PC-3 (cell line): ENCODE results near the gene PDXK. TPM values are rescaled to one million over a fixed set of nuclear protein-coding genes. Genes with fewer than 3 reads are reported as not detected.
A peak's percentile ranks its signal among the peaks of the same experiment; 100 is the strongest.

Experiments
- ATAC-seq: fragments of 200-7000 bp; cut with Tn5 transposase; 2 replicates; pipeline ENCODE4 v1.9.1; 2020; ENCODE audit warnings: mild to moderate bottlenecking, moderate library complexity
- BruUV-seq: library from RNA; stranded (reverse); fragments of 400-500 nt; replicated peaks from 2 replicates; lab custom pipeline; 2021; lab: Mats Ljungman, UMichigan
- CTCF ChIA-PET: fragments of 300-600 bp; sonication (Branson Sonifier 250); formaldehyde crosslinking; loops from one replicate; lab custom pipeline; 2022; ENCODE audit warnings: antibody characterized with exemption; lab: Charles Lee
- POLR2A ChIA-PET: fragments of 300-600 bp; sonication (Branson Sonifier 250); formaldehyde crosslinking; loops from one replicate; lab custom pipeline; 2022; ENCODE audit warnings: antibody characterized with exemption; ENCODE audit not compliant: unreplicated experiment; lab: Charles Lee
- DNase-seq: peaks from one replicate; pipeline ENCODE4 v3.0.0-alpha.2; 2015
- H2AFZ ChIP-seq: fragments of 300-600 bp; sonication (generic); 2 replicates; pipeline ENCODE4 v1.6.0; 2016; ENCODE audit warnings: antibody characterized with exemption, low read length
- H3F3A ChIP-seq: fragments of 300-600 bp; sonication (generic); one replicate; pipeline ENCODE4 v1.6.0; 2017; ENCODE audit warnings: antibody characterized with exemption, low read length, control low read depth, mild to moderate bottlenecking; ENCODE audit not compliant: unreplicated experiment
- H3K27ac ChIP-seq: fragments of 300-600 bp; sonication (generic); 2 replicates; pipeline ENCODE4 v1.5.1; 2016; ENCODE audit warnings: mild to moderate bottlenecking, low read length
- H3K27me3 ChIP-seq: fragments of 300-600 bp; sonication (generic); 2 replicates; pipeline ENCODE4 v1.6.1; 2016; ENCODE audit warnings: low read length, mixed read lengths
- H3K36me3 ChIP-seq: fragments of 300-600 bp; sonication (generic); 2 replicates; pipeline ENCODE4 v1.6.1; 2016; ENCODE audit warnings: low read depth, mixed run types, low read length, mixed read lengths
- H3K4me1 ChIP-seq: fragments of 300-600 bp; sonication (generic); 2 replicates; pipeline ENCODE4 v1.5.1; 2016; ENCODE audit warnings: low read length; ENCODE audit not compliant: insufficient read depth
- H3K4me2 ChIP-seq: fragments of 300-600 bp; sonication (generic); 2 replicates; pipeline ENCODE4 v1.6.0; 2016; ENCODE audit warnings: low read length
- H3K4me3 ChIP-seq: fragments of 300-600 bp; sonication (generic); 2 replicates; pipeline ENCODE4 v1.5.1; 2016; ENCODE audit warnings: mild to moderate bottlenecking, low read length, mixed read lengths
- H3K79me2 ChIP-seq: fragments of 300-600 bp; sonication (generic); 2 replicates; pipeline ENCODE4 v1.6.1; 2017; ENCODE audit warnings: low read length, mixed read lengths
- H3K9ac ChIP-seq: fragments of 300-600 bp; sonication (generic); 2 replicates; pipeline ENCODE4 v1.6.0; 2016; ENCODE audit warnings: mild to moderate bottlenecking, low read length
- H3K9me2 ChIP-seq: fragments of 300-600 bp; sonication (generic); replicated peaks from 2 replicates; pipeline ENCODE4 v1.6.1; 2016; ENCODE audit warnings: mixed run types, low read length, mixed read lengths
- H3K9me3 ChIP-seq: fragments of 300-600 bp; sonication (generic); 2 replicates; pipeline ENCODE4 v1.6.1; 2016; ENCODE audit warnings: low read length, mixed read lengths
- H4K20me1 ChIP-seq: fragments of 300-600 bp; sonication (generic); 2 replicates; pipeline ENCODE4 v1.6.1; 2016; ENCODE audit warnings: low read length, mixed read lengths
- EZH2 ChIP-seq: fragments of 300-600 bp; sonication (generic); IDR thresholded peaks from one replicate; pipeline ENCODE4 v1.6.1; 2017; ENCODE audit warnings: antibody characterized with exemption, mild to moderate bottlenecking, low read length; ENCODE audit not compliant: unreplicated experiment
- EZH2phosphoT487 ChIP-seq: fragments of 300-600 bp; sonication (generic); IDR thresholded peaks from 2 replicates; pipeline ENCODE4 v1.6.1; 2018; ENCODE audit warnings: mild to moderate bottlenecking, antibody characterized with exemption, low read length, borderline replicate concordance
- intact Hi-C: fragments of 100-400 bp; cut with micrococcal nuclease; formaldehyde crosslinking; loops from 2 replicates; pipeline ENCODE4 v1.9.0; 2023
- total RNA-seq: library from RNA; depleted of rRNA; stranded (reverse); fragments of >200 nt; gene quantifications from 2 replicates; pipeline ENCODE4 v1.2.3, GENCODE V29; 2014
- TF ChIP-seq, protein P1 (sequence below): fragments of 300-600 bp; sonication (generic); conservative IDR thresholded peaks from 2 replicates; pipeline ENCODE4 v1.5.1; 2017; ENCODE audit warnings: antibody characterized with exemption, low read depth, mild to moderate bottlenecking, low read length

PDXK gene
- total RNA-seq, 1 experiment from 2014 or later = 464 TPM

DNA sequence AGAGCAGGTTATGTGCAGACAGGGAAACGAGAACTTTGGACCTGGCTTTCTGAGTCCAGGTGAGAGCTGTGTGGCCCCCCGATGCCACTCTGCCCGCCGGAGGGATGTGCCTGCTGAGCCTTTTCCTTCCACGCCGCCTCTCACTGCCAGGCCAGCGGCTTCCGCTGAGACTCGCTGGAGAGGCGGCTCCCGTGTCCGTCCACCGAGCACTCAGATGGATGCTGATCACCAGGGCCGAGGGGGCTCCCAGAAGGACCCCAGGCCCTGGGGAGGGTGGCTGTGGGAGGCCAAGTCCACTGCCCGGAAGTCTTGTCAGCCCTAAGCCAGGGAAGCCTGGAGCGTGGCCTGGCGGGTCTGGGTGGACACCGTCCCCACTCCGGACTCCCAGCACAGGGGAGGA lies 40.7 kb downstream of the PDXK start:
- no peaks in the 10 kb centered on the region for H4K20me1 ChIP-seq
- H3K27me3 ChIP-seq = no peaks in the 10 kb centered on the region
- no peaks in the 10 kb centered on the region for H3K9me2 ChIP-seq
- ATAC-seq (no peak), DNase-seq (no peak)
- H3K4me3 ChIP-seq = no peak overlapping the region
- no peaks in the 10 kb centered on the region for H3K9me3 ChIP-seq
- no peak overlapping the region for H3K27ac ChIP-seq
- H3K4me1 ChIP-seq = peaks cover 3% of the 10 kb centered on the region; the same call in 1 of the 2 replicates
- peaks cover 76% of the 10 kb centered on the region for H3K36me3 ChIP-seq
- no peak overlapping the region for H3K4me2 ChIP-seq
- BruUV-seq = no TSS peak
- TF ChIP-seq, protein P1, sequence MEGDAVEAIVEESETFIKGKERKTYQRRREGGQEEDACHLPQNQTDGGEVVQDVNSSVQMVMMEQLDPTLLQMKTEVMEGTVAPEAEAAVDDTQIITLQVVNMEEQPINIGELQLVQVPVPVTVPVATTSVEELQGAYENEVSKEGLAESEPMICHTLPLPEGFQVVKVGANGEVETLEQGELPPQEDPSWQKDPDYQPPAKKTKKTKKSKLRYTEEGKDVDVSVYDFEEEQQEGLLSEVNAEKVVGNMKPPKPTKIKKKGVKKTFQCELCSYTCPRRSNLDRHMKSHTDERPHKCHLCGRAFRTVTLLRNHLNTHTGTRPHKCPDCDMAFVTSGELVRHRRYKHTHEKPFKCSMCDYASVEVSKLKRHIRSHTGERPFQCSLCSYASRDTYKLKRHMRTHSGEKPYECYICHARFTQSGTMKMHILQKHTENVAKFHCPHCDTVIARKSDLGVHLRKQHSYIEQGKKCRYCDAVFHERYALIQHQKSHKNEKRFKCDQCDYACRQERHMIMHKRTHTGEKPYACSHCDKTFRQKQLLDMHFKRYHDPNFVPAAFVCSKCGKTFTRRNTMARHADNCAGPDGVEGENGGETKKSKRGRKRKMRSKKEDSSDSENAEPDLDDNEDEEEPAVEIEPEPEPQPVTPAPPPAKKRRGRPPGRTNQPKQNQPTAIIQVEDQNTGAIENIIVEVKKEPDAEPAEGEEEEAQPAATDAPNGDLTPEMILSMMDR = no peak
- TF ChIP-seq EZH2phosphoT487 = no peak
- no peak for TF ChIP-seq EZH2
- no peaks in the 10 kb centered on the region for H3F3A ChIP-seq
- H3K79me2 ChIP-seq = no peaks in the 10 kb centered on the region
- intact Hi-C loops = no loop called here
- H2AFZ ChIP-seq = no peak overlapping the region
- ChIA-PET POLR2A (no interaction called here), CTCF (no interaction called here)
- no peak overlapping the region for H3K9ac ChIP-seq

DNA sequence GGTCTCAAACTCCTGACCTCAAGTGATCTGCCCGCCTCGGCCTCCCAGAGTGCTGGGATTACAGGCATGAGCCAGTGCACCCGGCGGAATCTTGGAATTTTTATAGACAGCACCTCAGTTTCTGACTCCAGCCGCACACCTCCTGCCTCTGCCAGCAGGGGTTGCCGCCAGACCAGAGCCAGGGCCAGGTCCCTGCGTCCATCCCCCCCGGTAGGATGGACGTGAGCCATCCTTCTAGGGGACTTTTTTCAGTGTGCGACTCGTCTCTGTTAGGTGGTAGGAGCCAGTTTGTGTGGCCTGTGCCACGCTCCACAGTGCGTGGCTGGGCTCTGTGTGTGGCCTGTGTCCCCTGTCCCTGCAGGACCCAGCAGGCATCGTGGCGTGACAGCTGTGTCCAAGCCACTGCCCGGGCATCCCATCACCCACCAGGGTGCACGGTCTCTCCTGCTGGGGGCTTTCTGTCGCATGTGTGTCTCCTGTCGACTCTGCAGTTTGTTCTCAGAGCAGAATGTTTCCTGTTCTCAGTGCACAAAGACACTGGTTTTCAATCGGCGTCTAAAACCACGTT lies 41.5 kb downstream of the PDXK start:
- Histone ChIP-seq H3K9ac (no peak overlapping the region), H3K4me2 (no peak overlapping the region), H4K20me1 (no peaks in the 10 kb centered on the region), H3K4me1 (peaks cover 11% of the 10 kb centered on the region; the same call in 1 of the 2 replicates), H3K36me3 (peaks cover 69% of the 10 kb centered on the region), H3K27ac (no peak overlapping the region), H3K79me2 (no peaks in the 10 kb centered on the region), H3F3A (peaks cover 5% of the 10 kb centered on the region), H3K9me2 (no peaks in the 10 kb centered on the region), H3K4me3 (no peak overlapping the region), H2AFZ (no peak overlapping the region), H3K27me3 (no peaks in the 10 kb centered on the region), H3K9me3 (no peaks in the 10 kb centered on the region)
- intact Hi-C loops = no loop called here
- DNase-seq (no peak), ATAC-seq (no peak)
- POLR2A ChIA-PET = no interaction called here
- BruUV-seq = no TSS peak
- CTCF ChIA-PET = no interaction called here
- TF ChIP-seq, protein P1 = peak; percentile 32; the same call in 1 of the 2 replicates
- no peak for TF ChIP-seq EZH2phosphoT487

DNA sequence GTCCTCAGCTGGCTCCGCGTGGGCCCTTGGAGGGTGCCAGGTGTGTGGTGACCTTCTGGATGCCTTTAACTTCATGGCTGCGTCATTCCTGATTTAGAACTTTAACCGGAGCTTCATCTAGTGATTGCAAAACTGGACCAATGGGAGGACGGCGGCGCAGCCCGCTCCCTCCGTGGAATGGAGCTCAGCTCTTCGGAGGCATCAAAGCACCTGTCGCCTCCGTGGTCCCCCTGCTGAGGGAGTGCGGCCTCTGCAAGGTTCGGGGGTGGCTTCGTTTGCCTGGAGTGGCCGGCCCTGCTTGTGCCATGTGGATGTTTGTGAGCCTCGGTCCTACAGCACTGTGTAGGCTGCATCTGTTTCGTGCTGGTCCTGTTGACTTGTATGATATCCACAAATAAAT lies 43.0 kb downstream of the PDXK start:
- H4K20me1 ChIP-seq = no peaks in the 10 kb centered on the region
- no peak overlapping the region for H3K27ac ChIP-seq
- peaks cover 5% of the 10 kb centered on the region for H3F3A ChIP-seq
- H3K36me3 ChIP-seq = peaks cover 56% of the 10 kb centered on the region
- POLR2A ChIA-PET = no interaction called here
- no peak overlapping the region for H3K4me3 ChIP-seq
- H3K79me2 ChIP-seq = no peaks in the 10 kb centered on the region
- H3K9ac ChIP-seq = no peak overlapping the region
- no peaks in the 10 kb centered on the region for H3K9me2 ChIP-seq
- CTCF ChIA-PET = no interaction called here
- H3K27me3 ChIP-seq = no peaks in the 10 kb centered on the region
- DNase-seq (no peak), ATAC-seq (no peak)
- H3K9me3 ChIP-seq = no peaks in the 10 kb centered on the region
- H3K4me1 ChIP-seq = peaks cover 12% of the 10 kb centered on the region; the same call in 1 of the 2 replicates
- H2AFZ ChIP-seq = no peak overlapping the region
- TF ChIP-seq EZH2phosphoT487 = no peak
- TF ChIP-seq, protein P1 = no peak
- TF ChIP-seq EZH2 = no peak
- H3K4me2 ChIP-seq = no peak overlapping the region
- no TSS peak for BruUV-seq
- intact Hi-C loops = no loop called here
